Neural cell (in vitro differentiated cells): ENCODE data around the gene TMEM255B. TPM values are rescaled to one million over a fixed set of nuclear protein-coding genes. Genes with fewer than 3 reads are reported as not detected.

Experiments used
- H2AFZ ChIP-seq: fragments of 200-600, 300-800 bp; sonication (generic), shearing (Covaris generic); 2 replicates; pipeline ENCODE4 v1.6.0; 2014; ENCODE audit warnings: low read depth, mild to moderate bottlenecking, antibody characterized with exemption, low read length, moderate library complexity
- H3F3A ChIP-seq: fragments of 200-600 bp; shearing (Covaris generic); 2 replicates; pipeline ENCODE4 v1.6.1; 2016; ENCODE audit warnings: mild to moderate bottlenecking, moderate library complexity, mixed read lengths, antibody characterized with exemption, low read length; ENCODE audit not compliant: insufficient read depth, poor library complexity, severe bottlenecking
- H3K27ac ChIP-seq: fragments of 200-600, 300-800 bp; sonication (generic), shearing (Covaris generic); 2 replicates; pipeline ENCODE4 v1.5.1; 2014; ENCODE audit warnings: mild to moderate bottlenecking, low read length, moderate library complexity
- H3K27me3 ChIP-seq: fragments of 300-800, 200-600 bp; sonication (generic), shearing (Covaris generic); 2 replicates; pipeline ENCODE4 v1.6.0; 2014; ENCODE audit warnings: mild to moderate bottlenecking, low read depth, low read length, moderate library complexity; ENCODE audit not compliant: insufficient read depth
- H3K36me3 ChIP-seq: fragments of 300-800, 200-600 bp; sonication (generic), shearing (Covaris generic); 2 replicates; pipeline ENCODE4 v1.5.1; 2014; ENCODE audit warnings: mild to moderate bottlenecking, antibody characterized with exemption, low read length, moderate library complexity; ENCODE audit not compliant: insufficient read depth
- H3K4me2 ChIP-seq: fragments of 300-800, 200-600 bp; sonication (generic), shearing (Covaris generic); 2 replicates; pipeline ENCODE4 v1.6.0; 2014; ENCODE audit warnings: mild to moderate bottlenecking, low read length
- H3K4me3 ChIP-seq: fragments of 300-800, 200-600 bp; sonication (generic), shearing (Covaris generic); 2 replicates; pipeline ENCODE4 v1.5.1; 2014; ENCODE audit warnings: mild to moderate bottlenecking, low read length, moderate library complexity
- H3K79me2 ChIP-seq: fragments of 200-600 bp; shearing (Covaris generic); replicated peaks from 2 replicates; pipeline ENCODE4 v1.6.0; 2014; ENCODE audit warnings: mild to moderate bottlenecking, low read length, moderate library complexity; ENCODE audit not compliant: insufficient read depth
- H3K9ac ChIP-seq: fragments of 300-800, 200-600 bp; sonication (generic), shearing (Covaris generic); 2 replicates; pipeline ENCODE4 v1.6.1; 2016; ENCODE audit warnings: mild to moderate bottlenecking, low read length, mixed read lengths
- H3K9me2 ChIP-seq: fragments of 200-600 bp; shearing (Covaris generic); 2 replicates; pipeline ENCODE4 v1.6.1; 2016; ENCODE audit warnings: mild to moderate bottlenecking, low read length, mixed read lengths; ENCODE audit not compliant: insufficient read depth
- H3K9me3 ChIP-seq: fragments of 200-600, 300-800 bp; sonication (generic), shearing (Covaris generic); 2 replicates; pipeline ENCODE4 v1.6.1; 2016; ENCODE audit warnings: mild to moderate bottlenecking, mixed run types, low read length, moderate library complexity, mixed read lengths
- H4K20me1 ChIP-seq: fragments of 200-600 bp; shearing (Covaris generic); 2 replicates; pipeline ENCODE4 v1.6.1; 2016; ENCODE audit warnings: mild to moderate bottlenecking, mixed run types; ENCODE audit not compliant: insufficient read depth
- EP300 ChIP-seq: fragments of 450-650 bp; conservative IDR thresholded peaks from 2 replicates; pipeline ENCODE4 v1.6.1; 2014; ENCODE audit warnings: antibody characterized with exemption, mild to moderate bottlenecking, moderate library complexity; ENCODE audit not compliant: poor library complexity, severe bottlenecking
- EZH2 ChIP-seq: fragments of 200-600, 300-800 bp; shearing (Covaris generic), sonication (generic); IDR thresholded peaks from 2 replicates; pipeline ENCODE4 v1.6.1; 2014; ENCODE audit warnings: antibody characterized with exemption, low read length, borderline replicate concordance, mild to moderate bottlenecking; ENCODE audit not compliant: insufficient read depth, poor library complexity, severe bottlenecking
- MXI1 ChIP-seq: fragments of 450-650 bp; conservative IDR thresholded peaks from 2 replicates; pipeline ENCODE4 v1.6.1; 2014; ENCODE audit warnings: antibody characterized with exemption, mild to moderate bottlenecking; ENCODE audit not compliant: poor library complexity, severe bottlenecking
- POLR2AphosphoS5 ChIP-seq: IDR thresholded peaks from 2 replicates; pipeline ENCODE4 v1.6.1; 2012
- RAD21 ChIP-seq: fragments of 450-650 bp; conservative IDR thresholded peaks from 2 replicates; pipeline ENCODE4 v1.6.1; 2014; ENCODE audit warnings: antibody characterized with exemption, mild to moderate bottlenecking, moderate library complexity
- SMC3 ChIP-seq: fragments of 450-650 bp; conservative IDR thresholded peaks from 2 replicates; pipeline ENCODE4 v1.6.1; 2014; ENCODE audit warnings: antibody characterized with exemption, mild to moderate bottlenecking, moderate library complexity; ENCODE audit not compliant: poor library complexity
- TAF1 ChIP-seq: IDR thresholded peaks from 2 replicates; pipeline ENCODE4 v1.6.1; 2012; ENCODE audit warnings: low read depth
- polyA plus RNA-seq: library from polyadenylated mRNA; depleted of rRNA; stranded (reverse); fragments of >200 nt; gene quantifications from 2 replicates; pipeline ENCODE4 v1.2.3, GENCODE V29; 2014
- TF ChIP-seq, protein P1 (sequence below): fragments of 450-650 bp; IDR thresholded peaks from 2 replicates; pipeline ENCODE4 v1.5.1; 2014; ENCODE audit warnings: antibody characterized with exemption, mild to moderate bottlenecking, moderate library complexity; ENCODE audit not compliant: poor library complexity, severe bottlenecking
- TF ChIP-seq, protein P2 (sequence below): IDR thresholded peaks from 2 replicates; pipeline ENCODE4 v1.6.1; 2012; ENCODE audit warnings: borderline replicate concordance

Gene TMEM255B
- polyA plus RNA-seq, 1 donor from 2014 or later, result not detected

DNA sequence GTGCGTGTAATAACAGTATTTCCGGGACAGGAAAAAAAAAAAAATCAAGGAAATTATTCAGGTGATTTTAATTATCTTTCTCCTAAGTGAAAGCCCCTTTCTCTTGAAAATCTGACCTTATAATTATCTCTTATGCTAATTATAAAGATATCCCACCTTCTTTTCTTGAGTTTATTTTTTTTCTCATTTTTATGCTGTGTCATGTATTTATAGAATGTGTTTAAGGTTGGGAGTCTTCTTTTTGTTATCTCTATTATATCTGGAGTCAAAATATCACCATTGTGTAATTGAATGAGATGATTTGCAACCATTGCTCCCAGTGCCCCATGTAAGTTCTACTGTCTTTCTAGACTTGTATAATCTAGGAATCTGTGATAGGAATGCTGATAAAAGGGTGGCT lies 3.0 kb downstream of the TMEM255B start:
- Histone ChIP-seq H3K79me2 (no peaks in the 10 kb centered on the region), H3K9me2 (no peaks in the 10 kb centered on the region), H3K9me3 (no peaks in the 10 kb centered on the region), H3K27ac (no peak overlapping the region), H2AFZ (no peak overlapping the region), H3K36me3 (no peaks in the 10 kb centered on the region), H3K4me3 (no peak overlapping the region), H3F3A (peaks cover 6% of the 10 kb centered on the region), H3K9ac (no peak overlapping the region), H3K4me2 (no peak overlapping the region), H4K20me1 (no peaks in the 10 kb centered on the region), H3K27me3 (peaks cover 34% of the 10 kb centered on the region)
- TF ChIP-seq TAF1 (no peak), SMC3 (no peak), MXI1 (no peak), RAD21 (no peak)
- TF ChIP-seq, protein P1, sequence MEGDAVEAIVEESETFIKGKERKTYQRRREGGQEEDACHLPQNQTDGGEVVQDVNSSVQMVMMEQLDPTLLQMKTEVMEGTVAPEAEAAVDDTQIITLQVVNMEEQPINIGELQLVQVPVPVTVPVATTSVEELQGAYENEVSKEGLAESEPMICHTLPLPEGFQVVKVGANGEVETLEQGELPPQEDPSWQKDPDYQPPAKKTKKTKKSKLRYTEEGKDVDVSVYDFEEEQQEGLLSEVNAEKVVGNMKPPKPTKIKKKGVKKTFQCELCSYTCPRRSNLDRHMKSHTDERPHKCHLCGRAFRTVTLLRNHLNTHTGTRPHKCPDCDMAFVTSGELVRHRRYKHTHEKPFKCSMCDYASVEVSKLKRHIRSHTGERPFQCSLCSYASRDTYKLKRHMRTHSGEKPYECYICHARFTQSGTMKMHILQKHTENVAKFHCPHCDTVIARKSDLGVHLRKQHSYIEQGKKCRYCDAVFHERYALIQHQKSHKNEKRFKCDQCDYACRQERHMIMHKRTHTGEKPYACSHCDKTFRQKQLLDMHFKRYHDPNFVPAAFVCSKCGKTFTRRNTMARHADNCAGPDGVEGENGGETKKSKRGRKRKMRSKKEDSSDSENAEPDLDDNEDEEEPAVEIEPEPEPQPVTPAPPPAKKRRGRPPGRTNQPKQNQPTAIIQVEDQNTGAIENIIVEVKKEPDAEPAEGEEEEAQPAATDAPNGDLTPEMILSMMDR, result no peak

DNA sequence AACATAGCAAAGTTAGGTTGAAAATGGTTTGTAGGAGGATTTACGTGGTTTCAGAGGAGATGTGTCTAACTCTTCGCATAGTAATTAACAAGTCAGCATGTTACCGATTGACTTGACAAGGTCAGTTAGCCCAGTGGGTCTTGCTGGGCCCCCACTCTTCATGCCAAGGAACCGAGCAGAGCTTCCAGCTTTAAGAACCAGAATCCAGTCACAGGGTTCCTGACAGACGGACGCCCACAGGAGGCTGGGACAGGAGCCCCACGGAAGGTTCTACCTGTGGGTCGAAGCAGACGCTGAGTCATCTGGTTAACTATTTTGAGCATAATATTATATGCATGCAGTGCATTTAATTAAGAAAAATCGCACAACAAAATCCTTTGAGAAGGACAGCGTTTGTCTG lies 3.5 kb downstream of the TMEM255B start:
- Histone ChIP-seq H3F3A (peaks cover 6% of the 10 kb centered on the region), H3K79me2 (no peaks in the 10 kb centered on the region), H2AFZ (no peak overlapping the region), H3K9me2 (no peaks in the 10 kb centered on the region), H3K9ac (no peak overlapping the region), H3K27me3 (peaks cover 34% of the 10 kb centered on the region), H4K20me1 (no peaks in the 10 kb centered on the region), H3K27ac (no peak overlapping the region), H3K9me3 (no peaks in the 10 kb centered on the region), H3K4me2 (no peak overlapping the region), H3K36me3 (no peaks in the 10 kb centered on the region), H3K4me3 (no peak overlapping the region)
- TF ChIP-seq RAD21 (no peak), SMC3 (no peak), POLR2AphosphoS5 (no peak)
- TF ChIP-seq, protein P2, sequence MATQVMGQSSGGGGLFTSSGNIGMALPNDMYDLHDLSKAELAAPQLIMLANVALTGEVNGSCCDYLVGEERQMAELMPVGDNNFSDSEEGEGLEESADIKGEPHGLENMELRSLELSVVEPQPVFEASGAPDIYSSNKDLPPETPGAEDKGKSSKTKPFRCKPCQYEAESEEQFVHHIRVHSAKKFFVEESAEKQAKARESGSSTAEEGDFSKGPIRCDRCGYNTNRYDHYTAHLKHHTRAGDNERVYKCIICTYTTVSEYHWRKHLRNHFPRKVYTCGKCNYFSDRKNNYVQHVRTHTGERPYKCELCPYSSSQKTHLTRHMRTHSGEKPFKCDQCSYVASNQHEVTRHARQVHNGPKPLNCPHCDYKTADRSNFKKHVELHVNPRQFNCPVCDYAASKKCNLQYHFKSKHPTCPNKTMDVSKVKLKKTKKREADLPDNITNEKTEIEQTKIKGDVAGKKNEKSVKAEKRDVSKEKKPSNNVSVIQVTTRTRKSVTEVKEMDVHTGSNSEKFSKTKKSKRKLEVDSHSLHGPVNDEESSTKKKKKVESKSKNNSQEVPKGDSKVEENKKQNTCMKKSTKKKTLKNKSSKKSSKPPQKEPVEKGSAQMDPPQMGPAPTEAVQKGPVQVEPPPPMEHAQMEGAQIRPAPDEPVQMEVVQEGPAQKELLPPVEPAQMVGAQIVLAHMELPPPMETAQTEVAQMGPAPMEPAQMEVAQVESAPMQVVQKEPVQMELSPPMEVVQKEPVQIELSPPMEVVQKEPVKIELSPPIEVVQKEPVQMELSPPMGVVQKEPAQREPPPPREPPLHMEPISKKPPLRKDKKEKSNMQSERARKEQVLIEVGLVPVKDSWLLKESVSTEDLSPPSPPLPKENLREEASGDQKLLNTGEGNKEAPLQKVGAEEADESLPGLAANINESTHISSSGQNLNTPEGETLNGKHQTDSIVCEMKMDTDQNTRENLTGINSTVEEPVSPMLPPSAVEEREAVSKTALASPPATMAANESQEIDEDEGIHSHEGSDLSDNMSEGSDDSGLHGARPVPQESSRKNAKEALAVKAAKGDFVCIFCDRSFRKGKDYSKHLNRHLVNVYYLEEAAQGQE, result no peak

DNA sequence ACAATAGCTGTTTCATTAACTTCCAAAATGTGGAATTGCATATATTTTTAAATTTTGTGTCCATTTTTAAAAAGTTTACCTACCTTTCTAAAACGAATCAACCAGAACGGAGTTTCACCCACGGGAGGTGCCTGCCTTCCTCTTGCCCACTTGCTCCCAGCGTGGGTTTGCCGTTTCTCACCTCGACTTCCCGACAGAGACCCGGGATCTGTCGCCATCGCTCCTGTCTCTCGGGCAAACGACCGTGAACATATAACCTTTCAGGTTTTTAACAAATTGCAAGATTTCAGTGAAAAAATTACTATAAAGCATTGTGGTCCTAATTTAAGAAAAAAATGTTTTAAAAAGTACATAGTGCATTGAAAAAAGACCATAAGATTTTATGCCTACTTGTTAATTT lies 4.2 kb downstream of the TMEM255B start:
- H3K4me2 ChIP-seq, result no peak overlapping the region
- H4K20me1 ChIP-seq, result no peaks in the 10 kb centered on the region
- no peaks in the 10 kb centered on the region for H3K9me3 ChIP-seq
- no peak overlapping the region for H3K9ac ChIP-seq
- no peaks in the 10 kb centered on the region for H3K36me3 ChIP-seq
- no peaks in the 10 kb centered on the region for H3K79me2 ChIP-seq
- TF ChIP-seq POLR2AphosphoS5 (no peak), SMC3 (no peak), TAF1 (no peak), RAD21 (no peak), MXI1 (no peak), EZH2 (no peak), EP300 (no peak)
- TF ChIP-seq, protein P2, result no peak
- TF ChIP-seq, protein P1, result no peak
- H3K9me2 ChIP-seq, result no peaks in the 10 kb centered on the region
- H3K4me3 ChIP-seq, result no peak overlapping the region
- H3F3A ChIP-seq, result peaks cover 6% of the 10 kb centered on the region
- peaks cover 29% of the 10 kb centered on the region for H3K27me3 ChIP-seq
- no peak overlapping the region for H3K27ac ChIP-seq
- no peak overlapping the region for H2AFZ ChIP-seq
